ENCODE measurements around the gene PRH2. TPM values are rescaled to one million over a fixed set of nuclear protein-coding genes. Genes with fewer than 3 reads are reported as not detected.

The PRH2 gene
- polyA plus RNA-seq, 1 of the 3 experiments (the other 2 are of a cell fraction) = not detected

GRCh38 chr12:10936506-10936905 is 7.5 kb downstream of the PRH2 start:
- H3K27ac ChIP-seq (ENCODE audit: low read depth in 2 of 2, low read length in 1 of 2) = no peak overlapping the region
- peaks cover 5% of the 10 kb centered on the region for H3F3A ChIP-seq (replicated peaks; ENCODE audit: insufficient read depth)
- H3K9ac ChIP-seq = no peak overlapping the region
- WGBS (ENCODE audit: low lambda C conversion rate) = 88% methylated on average over 1 of the region's 1 CpG
- no peaks in the 10 kb centered on the region for H3K27me3 ChIP-seq (ENCODE audit: insufficient read depth)
- peaks cover 5 to 7% of the 10 kb centered on the region in 2 experiments for H3K36me3 ChIP-seq (replicated peaks in 1 of 2; ENCODE audit: control insufficient read depth in 1 of 2, insufficient read depth in 2 of 2, low read length in 1 of 2)
- no peaks in the 10 kb centered on the region for H4K20me1 ChIP-seq (ENCODE audit: insufficient read depth)
- H3K4me1 ChIP-seq (ENCODE audit: control insufficient read depth in 1 of 2, insufficient read depth in 2 of 2, low read depth in 1 of 2, low read length in 1 of 2) = no peaks in the 10 kb centered on the region
- no peak overlapping the region for H2AFZ ChIP-seq (ENCODE audit: low read depth)
- no peaks in the 10 kb centered on the region; the same call in 1 of the 2 replicates for H3K9me2 ChIP-seq
- POLR2A ChIA-PET = no interaction called here
- no peaks in the 10 kb centered on the region for H3K79me2 ChIP-seq (ENCODE audit: insufficient read depth)
- H3K9me3 ChIP-seq = no peaks in the 10 kb centered on the region
- no peak overlapping the region for H3K4me2 ChIP-seq
- DNase-seq = no peak
- CTCF ChIA-PET = no interaction called here
- no peak overlapping the region for H3K4me3 ChIP-seq (ENCODE audit: low read depth in 2 of 2, low read length in 1 of 2)
- TF ChIP-seq CTCF (IDR thresholded peaks at IDR 0.05) (no peak), TEAD4 (IDR thresholded peaks at IDR 0.05; ENCODE audit: borderline replicate concordance, insufficient read depth) (no peak), TCF12 (IDR thresholded peaks at IDR 0.05) (no peak), RAD21 (IDR thresholded peaks at IDR 0.05; ENCODE audit: low read length) (no peak), EZH2phosphoT487 (IDR thresholded peaks at IDR 0.05; ENCODE audit: borderline replicate concordance, low read depth) (no peak), MAX (IDR thresholded peaks at IDR 0.05; ENCODE audit: low read depth) (no peak), ZBTB33 (IDR thresholded peaks at IDR 0.05; ENCODE audit: borderline replicate concordance, low read depth) (no peak), USF2 (IDR thresholded peaks at IDR 0.05; ENCODE audit: borderline replicate concordance, low read depth, low read length) (no peak), NFIC (IDR thresholded peaks at IDR 0.05; ENCODE audit: borderline replicate concordance) (no peak), NRF1 (IDR thresholded peaks at IDR 0.05; ENCODE audit: low read depth, low read length) (no peak), JUND (IDR thresholded peaks at IDR 0.05) (no peak), EP300 (IDR thresholded peaks at IDR 0.05; ENCODE audit: borderline replicate concordance in 1 of 2, low read depth in 1 of 2, low read length in 1 of 2) (no peak), CHD2 (IDR thresholded peaks at IDR 0.05; ENCODE audit: low read length, partially characterized antibody) (no peak), FOSL2 (IDR thresholded peaks at IDR 0.05; ENCODE audit: borderline replicate concordance, low read depth) (no peak), REST (IDR thresholded peaks at IDR 0.05; ENCODE audit: low read depth, low read length) (no peak), GABPA (IDR thresholded peaks at IDR 0.05; ENCODE audit: low read depth) (no peak), SIN3A (IDR thresholded peaks at IDR 0.05; ENCODE audit: borderline replicate concordance, low read depth, low read length) (no peak), ELF1 (IDR thresholded peaks at IDR 0.05) (no peak)

Data from SK-N-SH (cell line).